ENCODE measurements around the gene KIAA0586.
A peak's percentile ranks its signal among the peaks of the same experiment; 100 is the strongest.
"Not testable (repeated sequence)": the region's sequence is repeated elsewhere in the genome, so short reads cannot be mapped to it uniquely, and the experiment has no call there.

The KIAA0586 gene

GRCh38 chr14:58414845-58415244 is 12.7 kb upstream of the KIAA0586 start:
- Histone ChIP-seq H3K4me1 (ENCODE audit: control insufficient read depth in 2 of 2, insufficient read depth in 2 of 2, low read length in 2 of 2) (no peaks in the 10 kb centered on the region), H3K27ac (ENCODE audit: low read depth in 2 of 2, low read length in 2 of 2) (no peak overlapping the region), H3K9me3 (ENCODE audit: control insufficient read depth in 2 of 2, low read length in 2 of 2) (no peaks in the 10 kb centered on the region), H3K36me3 (ENCODE audit: control insufficient read depth in 2 of 2, insufficient read depth in 2 of 2, low read length in 2 of 2) (peaks cover 22 to 26% of the 10 kb centered on the region in 2 donors), H3K4me3 (ENCODE audit: low read length in 2 of 2) (no peak overlapping the region), H3K9ac (ENCODE audit: low read depth in 1 of 2, low read length in 2 of 2) (no peak overlapping the region), H3K27me3 (ENCODE audit: control insufficient read depth in 2 of 2, insufficient read depth in 2 of 2, low read length in 2 of 2) (no peaks in the 10 kb centered on the region)

DNA sequence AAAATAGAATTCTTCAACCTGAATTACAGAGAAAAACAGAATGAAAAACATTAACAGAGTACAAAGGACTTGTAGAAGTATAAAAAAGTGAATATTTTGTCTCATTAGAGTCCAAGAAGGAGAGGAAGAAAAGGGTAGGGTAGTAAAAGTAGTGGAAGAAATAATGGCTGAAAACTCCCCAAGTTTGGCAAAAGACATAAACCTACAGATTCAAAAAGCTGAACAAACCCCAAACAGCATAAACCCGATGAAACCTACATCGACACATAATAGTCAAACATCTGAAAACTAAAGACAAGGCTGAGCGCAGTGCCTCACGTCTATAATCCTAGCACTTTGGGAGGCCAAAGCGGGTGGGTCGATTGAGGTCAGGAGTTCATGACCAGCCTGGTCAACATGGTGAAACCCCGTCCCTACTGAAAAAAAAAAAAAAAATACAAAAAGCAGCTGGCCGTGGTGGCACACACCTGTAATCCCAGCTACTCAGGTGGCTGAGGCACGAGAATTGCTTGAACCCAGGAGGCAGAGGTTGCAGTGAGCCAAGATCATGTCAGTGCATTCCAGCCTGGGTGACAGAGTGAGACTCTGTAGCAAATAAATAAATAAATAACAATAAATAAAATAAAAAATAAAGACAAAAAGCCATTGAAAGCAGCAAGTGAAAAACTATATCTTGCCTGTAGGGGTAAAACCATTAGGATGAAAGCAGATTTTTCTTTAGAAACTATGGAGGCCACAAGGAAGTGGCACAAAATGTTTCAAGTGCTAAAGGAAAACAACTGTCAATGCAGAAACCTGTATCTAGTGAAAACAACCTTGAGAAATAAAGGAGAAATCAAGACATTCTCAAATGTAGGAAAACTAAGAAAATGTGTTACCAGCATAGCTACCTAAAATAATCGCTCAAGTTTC is 11.6 kb upstream of the KIAA0586 start:
- H3K9me3 ChIP-seq (ENCODE audit: control insufficient read depth in 2 of 2, low read length in 2 of 2): no peaks in the 10 kb centered on the region
- H3K4me1 ChIP-seq (ENCODE audit: control insufficient read depth in 2 of 2, insufficient read depth in 2 of 2, low read length in 2 of 2): no peaks in the 10 kb centered on the region
- no peak overlapping the region for H3K9ac ChIP-seq (ENCODE audit: low read depth in 1 of 2, low read length in 2 of 2)
- H3K4me3 ChIP-seq (ENCODE audit: low read length in 2 of 2): no peak overlapping the region
- H3K27ac ChIP-seq (ENCODE audit: low read depth in 2 of 2, low read length in 2 of 2): no peak overlapping the region
- H3K27me3 ChIP-seq (ENCODE audit: control insufficient read depth in 2 of 2, insufficient read depth in 2 of 2, low read length in 2 of 2): no peaks in the 10 kb centered on the region
- peaks cover 13 to 17% of the 10 kb centered on the region in 2 donors for H3K36me3 ChIP-seq (ENCODE audit: control insufficient read depth in 2 of 2, insufficient read depth in 2 of 2, low read length in 2 of 2)

GRCh38 chr14:58416934-58417333 is 10.6 kb upstream of the KIAA0586 start:
- not testable (repeated sequence) for H3K9ac ChIP-seq (ENCODE audit: low read depth in 1 of 2, low read length in 2 of 2); H3K4me1 ChIP-seq (ENCODE audit: control insufficient read depth in 2 of 2, insufficient read depth in 2 of 2, low read length in 2 of 2); H3K9me3 ChIP-seq (ENCODE audit: control insufficient read depth in 2 of 2, low read length in 2 of 2); H3K27ac ChIP-seq (ENCODE audit: low read depth in 2 of 2, low read length in 2 of 2); H3K27me3 ChIP-seq (ENCODE audit: control insufficient read depth in 2 of 2, insufficient read depth in 2 of 2, low read length in 2 of 2); H3K4me3 ChIP-seq (ENCODE audit: low read length in 2 of 2)
- peaks cover 15 to 17% of the 10 kb centered on the region in 2 donors for H3K36me3 ChIP-seq (ENCODE audit: control insufficient read depth in 2 of 2, insufficient read depth in 2 of 2, low read length in 2 of 2)

- peak overlapping the region; percentile 90 to 95 for H3K9ac ChIP-seq (ENCODE audit: low read depth in 1 of 2, low read length in 2 of 2)
- peak overlapping the region; percentile 97 to 100 for H3K4me3 ChIP-seq (ENCODE audit: low read length in 2 of 2)
- H3K4me1 ChIP-seq (ENCODE audit: control insufficient read depth in 2 of 2, insufficient read depth in 2 of 2, low read length in 2 of 2): peaks cover 0 to 6% of the 10 kb centered on the region in 2 donors
- no peaks in the 10 kb centered on the region for H3K27me3 ChIP-seq (ENCODE audit: control insufficient read depth in 2 of 2, insufficient read depth in 2 of 2, low read length in 2 of 2)
- H3K9me3 ChIP-seq (ENCODE audit: control insufficient read depth in 2 of 2, low read length in 2 of 2): no peaks in the 10 kb centered on the region
- H3K36me3 ChIP-seq (ENCODE audit: control insufficient read depth in 2 of 2, insufficient read depth in 2 of 2, low read length in 2 of 2): peaks cover 2 to 14% of the 10 kb centered on the region in 2 donors
- peak overlapping the region; percentile 91 to 96 for H3K27ac ChIP-seq (ENCODE audit: low read depth in 2 of 2, low read length in 2 of 2)
Measured at GRCh38 chr14:58426670-58427280, 744 bp upstream of the KIAA0586 start.

DNA sequence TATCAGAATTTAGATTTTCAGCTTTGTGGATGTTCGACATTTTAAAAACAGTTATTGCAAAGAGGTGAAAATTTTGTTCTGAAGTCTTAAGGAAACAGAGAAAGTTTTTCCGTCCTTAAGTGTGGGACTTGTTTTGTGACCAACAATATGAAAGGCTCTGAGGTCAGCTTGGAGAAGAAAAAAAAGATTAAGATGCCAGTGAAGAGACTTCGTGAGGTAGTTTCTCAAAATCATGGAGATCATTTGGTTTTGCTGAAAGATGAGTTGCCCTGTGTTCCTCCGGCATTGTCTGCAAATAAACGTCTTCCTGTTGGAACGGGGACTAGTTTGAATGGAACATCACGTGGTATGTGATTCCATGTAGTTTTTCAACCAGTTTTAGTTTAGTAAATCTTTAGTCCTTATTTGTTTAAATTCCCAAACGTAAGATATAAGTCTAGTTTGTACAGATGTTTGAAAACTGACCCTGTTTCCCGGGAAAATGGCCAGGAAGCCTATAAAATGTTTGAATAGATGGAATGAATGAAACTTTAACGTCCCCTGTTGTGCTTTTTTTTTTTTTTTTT is 682 bp downstream of the KIAA0586 start:
- H3K9ac ChIP-seq (ENCODE audit: low read depth in 1 of 2, low read length in 2 of 2): peak overlapping the region; percentile 90 to 95
- peak overlapping the region; percentile 97 to 100 for H3K4me3 ChIP-seq (ENCODE audit: low read length in 2 of 2)
- no peaks in the 10 kb centered on the region for H3K27me3 ChIP-seq (ENCODE audit: control insufficient read depth in 2 of 2, insufficient read depth in 2 of 2, low read length in 2 of 2)
- no peaks in the 10 kb centered on the region for H3K9me3 ChIP-seq (ENCODE audit: control insufficient read depth in 2 of 2, low read length in 2 of 2)
- peak overlapping the region; percentile 57 to 96 for H3K27ac ChIP-seq (ENCODE audit: low read depth in 2 of 2, low read length in 2 of 2)
- peaks cover 10% of the 10 kb centered on the region in 2 donors for H3K36me3 ChIP-seq (ENCODE audit: control insufficient read depth in 2 of 2, insufficient read depth in 2 of 2, low read length in 2 of 2)
- H3K4me1 ChIP-seq (ENCODE audit: control insufficient read depth in 2 of 2, insufficient read depth in 2 of 2, low read length in 2 of 2): peaks cover 0 to 6% of the 10 kb centered on the region in 2 donors

GRCh38 chr14:58430156-58430555 is 2.6 kb downstream of the KIAA0586 start:
- Histone ChIP-seq H3K9ac (ENCODE audit: low read depth in 1 of 2, low read length in 2 of 2) (no peak overlapping the region), H3K27ac (ENCODE audit: low read depth in 2 of 2, low read length in 2 of 2) (no peak overlapping the region), H3K4me3 (ENCODE audit: low read length in 2 of 2) (no peak overlapping the region), H3K9me3 (ENCODE audit: control insufficient read depth in 2 of 2, low read length in 2 of 2) (no peaks in the 10 kb centered on the region), H3K36me3 (ENCODE audit: control insufficient read depth in 2 of 2, insufficient read depth in 2 of 2, low read length in 2 of 2) (peaks cover 2 to 15% of the 10 kb centered on the region in 2 donors), H3K27me3 (ENCODE audit: control insufficient read depth in 2 of 2, insufficient read depth in 2 of 2, low read length in 2 of 2) (no peaks in the 10 kb centered on the region), H3K4me1 (ENCODE audit: control insufficient read depth in 2 of 2, insufficient read depth in 2 of 2, low read length in 2 of 2) (peaks cover 0 to 6% of the 10 kb centered on the region in 2 donors)

GRCh38 chr14:58439476-58439875 is 12.0 kb downstream of the KIAA0586 start:
- peaks cover 17 to 28% of the 10 kb centered on the region in 2 donors for H3K36me3 ChIP-seq (ENCODE audit: control insufficient read depth in 2 of 2, insufficient read depth in 2 of 2, low read length in 2 of 2)
- no peaks in the 10 kb centered on the region for H3K4me1 ChIP-seq (ENCODE audit: control insufficient read depth in 2 of 2, insufficient read depth in 2 of 2, low read length in 2 of 2)
- H3K9ac ChIP-seq (ENCODE audit: low read depth in 1 of 2, low read length in 2 of 2): no peak overlapping the region
- no peaks in the 10 kb centered on the region for H3K9me3 ChIP-seq (ENCODE audit: control insufficient read depth in 2 of 2, low read length in 2 of 2)
- H3K27ac ChIP-seq (ENCODE audit: low read depth in 2 of 2, low read length in 2 of 2): no peak overlapping the region
- no peak overlapping the region for H3K4me3 ChIP-seq (ENCODE audit: low read length in 2 of 2)
- H3K27me3 ChIP-seq (ENCODE audit: control insufficient read depth in 2 of 2, insufficient read depth in 2 of 2, low read length in 2 of 2): no peaks in the 10 kb centered on the region

DNA sequence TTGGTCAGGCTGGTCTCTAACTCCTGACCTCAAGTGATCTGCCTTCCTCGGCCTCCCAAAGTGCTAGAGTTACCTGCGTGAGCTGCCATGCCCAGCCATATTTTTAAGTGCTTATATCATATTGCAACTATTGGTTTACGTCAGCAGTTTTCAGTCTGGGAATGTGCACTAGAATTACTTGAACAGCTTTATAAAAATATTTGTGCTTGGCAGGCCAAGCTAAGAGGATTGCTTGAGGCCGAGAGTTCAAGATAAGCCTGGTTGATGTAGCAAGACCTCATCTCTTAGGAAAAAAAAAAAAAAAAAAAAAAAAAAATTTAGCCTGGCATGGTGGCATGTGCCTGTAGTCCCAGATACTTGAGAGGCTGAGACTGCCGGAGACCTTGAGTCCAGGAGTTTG is 17.1 kb downstream of the KIAA0586 start:
- H3K27ac ChIP-seq (ENCODE audit: low read depth in 2 of 2, low read length in 2 of 2): no peak overlapping the region
- no peaks in the 10 kb centered on the region for H3K9me3 ChIP-seq (ENCODE audit: control insufficient read depth in 2 of 2, low read length in 2 of 2)
- H3K36me3 ChIP-seq (ENCODE audit: control insufficient read depth in 2 of 2, insufficient read depth in 2 of 2, low read length in 2 of 2): peaks cover 17 to 39% of the 10 kb centered on the region in 2 donors
- no peaks in the 10 kb centered on the region for H3K4me1 ChIP-seq (ENCODE audit: control insufficient read depth in 2 of 2, insufficient read depth in 2 of 2, low read length in 2 of 2)
- no peak overlapping the region for H3K9ac ChIP-seq (ENCODE audit: low read depth in 1 of 2, low read length in 2 of 2)
- H3K27me3 ChIP-seq (ENCODE audit: control insufficient read depth in 2 of 2, insufficient read depth in 2 of 2, low read length in 2 of 2): no peaks in the 10 kb centered on the region
- no peak overlapping the region for H3K4me3 ChIP-seq (ENCODE audit: low read length in 2 of 2)

DNA sequence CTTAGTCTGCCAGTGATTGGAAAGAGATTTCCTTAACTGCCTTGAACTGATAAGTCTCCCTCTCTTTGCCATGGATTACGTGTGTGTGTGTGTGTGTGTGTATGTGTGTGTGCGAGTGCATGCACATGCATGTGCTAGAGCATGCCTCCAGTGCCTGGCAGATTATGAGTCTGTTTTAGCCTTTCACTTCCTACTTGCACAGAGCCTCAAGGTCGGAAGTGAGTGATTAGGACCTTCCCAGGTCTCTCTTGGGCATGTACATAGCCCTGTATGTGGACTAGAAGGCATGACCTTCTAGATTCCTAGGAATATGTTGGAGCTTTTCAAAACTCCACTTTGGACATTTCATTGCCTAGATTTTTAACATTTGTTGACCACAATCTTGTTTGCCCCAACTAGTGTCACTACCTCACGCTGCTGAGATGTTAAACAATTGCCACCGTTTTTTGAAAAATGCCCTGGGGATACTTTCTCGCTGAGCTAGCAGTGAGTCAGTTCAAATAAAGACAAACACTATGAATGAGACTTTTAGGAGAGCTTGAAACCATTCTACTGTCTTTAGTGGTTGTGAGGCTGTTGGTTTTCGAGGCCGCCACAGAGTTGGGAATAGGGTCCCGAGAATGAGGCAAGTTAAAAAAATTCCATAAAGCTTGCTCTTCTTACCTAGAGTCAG is 28.2 kb downstream of the KIAA0586 start:
- no peak overlapping the region for H3K27ac ChIP-seq (ENCODE audit: low read depth in 2 of 2, low read length in 2 of 2)
- H3K36me3 ChIP-seq (ENCODE audit: control insufficient read depth in 2 of 2, insufficient read depth in 2 of 2, low read length in 2 of 2): peaks cover 9 to 27% of the 10 kb centered on the region in 2 donors
- no peaks in the 10 kb centered on the region for H3K9me3 ChIP-seq (ENCODE audit: control insufficient read depth in 2 of 2, low read length in 2 of 2)
- H3K4me1 ChIP-seq (ENCODE audit: control insufficient read depth in 2 of 2, insufficient read depth in 2 of 2, low read length in 2 of 2): no peaks in the 10 kb centered on the region
- no peaks in the 10 kb centered on the region for H3K27me3 ChIP-seq (ENCODE audit: control insufficient read depth in 2 of 2, insufficient read depth in 2 of 2, low read length in 2 of 2)
- no peak overlapping the region for H3K9ac ChIP-seq (ENCODE audit: low read depth in 1 of 2, low read length in 2 of 2)
- no peak overlapping the region for H3K4me3 ChIP-seq (ENCODE audit: low read length in 2 of 2)

Measured in mucosa of rectum (tissue), 2 donors.